ENCODE results near the gene BANF1.

Gene BANF1

DNA sequence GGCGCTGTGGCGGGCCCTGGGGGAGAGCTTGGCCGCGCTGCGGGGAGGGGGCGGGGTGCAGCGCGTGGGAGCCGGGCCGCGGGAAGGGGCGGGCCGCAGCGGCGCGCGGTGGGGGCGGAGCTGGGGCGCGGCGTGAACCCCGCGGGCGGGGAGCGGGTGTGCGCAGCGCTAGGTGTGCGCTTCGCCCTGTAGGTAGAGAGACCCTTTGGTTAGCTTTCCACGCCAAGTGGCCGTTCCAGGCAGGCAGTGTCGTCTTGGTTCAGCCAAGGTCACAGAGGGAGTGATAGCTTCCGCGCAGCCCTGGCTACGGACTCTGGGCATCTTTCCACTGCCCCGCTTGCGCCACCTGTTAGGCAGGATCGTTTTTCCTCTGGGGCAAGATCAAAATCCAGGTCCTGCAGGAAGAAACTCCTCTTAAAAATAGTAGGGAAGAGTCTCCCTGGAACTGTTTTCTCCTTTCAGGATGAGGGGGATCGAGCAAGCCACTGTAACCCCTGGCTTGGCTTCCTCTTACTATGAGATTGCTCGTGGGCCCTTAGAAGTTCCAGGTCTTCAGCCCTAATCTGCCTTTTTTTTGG lies 434 bp downstream of the BANF1 start:
- TF ChIP-seq, protein P1, sequence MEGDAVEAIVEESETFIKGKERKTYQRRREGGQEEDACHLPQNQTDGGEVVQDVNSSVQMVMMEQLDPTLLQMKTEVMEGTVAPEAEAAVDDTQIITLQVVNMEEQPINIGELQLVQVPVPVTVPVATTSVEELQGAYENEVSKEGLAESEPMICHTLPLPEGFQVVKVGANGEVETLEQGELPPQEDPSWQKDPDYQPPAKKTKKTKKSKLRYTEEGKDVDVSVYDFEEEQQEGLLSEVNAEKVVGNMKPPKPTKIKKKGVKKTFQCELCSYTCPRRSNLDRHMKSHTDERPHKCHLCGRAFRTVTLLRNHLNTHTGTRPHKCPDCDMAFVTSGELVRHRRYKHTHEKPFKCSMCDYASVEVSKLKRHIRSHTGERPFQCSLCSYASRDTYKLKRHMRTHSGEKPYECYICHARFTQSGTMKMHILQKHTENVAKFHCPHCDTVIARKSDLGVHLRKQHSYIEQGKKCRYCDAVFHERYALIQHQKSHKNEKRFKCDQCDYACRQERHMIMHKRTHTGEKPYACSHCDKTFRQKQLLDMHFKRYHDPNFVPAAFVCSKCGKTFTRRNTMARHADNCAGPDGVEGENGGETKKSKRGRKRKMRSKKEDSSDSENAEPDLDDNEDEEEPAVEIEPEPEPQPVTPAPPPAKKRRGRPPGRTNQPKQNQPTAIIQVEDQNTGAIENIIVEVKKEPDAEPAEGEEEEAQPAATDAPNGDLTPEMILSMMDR (IDR thresholded peaks at IDR 0.05), result peak; percentile 42; the same call in 1 of the 2 replicates

DNA sequence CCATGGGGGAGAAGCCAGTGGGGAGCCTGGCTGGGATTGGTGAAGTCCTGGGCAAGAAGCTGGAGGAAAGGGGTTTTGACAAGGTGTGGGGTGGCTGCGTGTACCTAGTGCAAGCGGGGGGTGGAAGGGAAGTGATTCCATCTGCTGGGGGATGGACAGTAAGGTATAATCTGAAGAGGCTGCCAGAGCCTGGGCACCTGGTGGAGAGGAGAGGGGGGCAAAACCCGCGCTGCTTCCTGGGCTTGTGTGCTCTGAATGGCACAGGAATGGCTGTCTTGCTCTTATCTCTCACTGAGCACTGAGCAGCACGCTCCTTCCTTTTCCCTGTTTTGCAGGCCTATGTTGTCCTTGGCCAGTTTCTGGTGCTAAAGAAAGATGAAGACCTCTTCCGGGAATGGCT lies 988 bp downstream of the BANF1 start:
- TF ChIP-seq, protein P1 (IDR thresholded peaks at IDR 0.05), result no peak

DNA sequence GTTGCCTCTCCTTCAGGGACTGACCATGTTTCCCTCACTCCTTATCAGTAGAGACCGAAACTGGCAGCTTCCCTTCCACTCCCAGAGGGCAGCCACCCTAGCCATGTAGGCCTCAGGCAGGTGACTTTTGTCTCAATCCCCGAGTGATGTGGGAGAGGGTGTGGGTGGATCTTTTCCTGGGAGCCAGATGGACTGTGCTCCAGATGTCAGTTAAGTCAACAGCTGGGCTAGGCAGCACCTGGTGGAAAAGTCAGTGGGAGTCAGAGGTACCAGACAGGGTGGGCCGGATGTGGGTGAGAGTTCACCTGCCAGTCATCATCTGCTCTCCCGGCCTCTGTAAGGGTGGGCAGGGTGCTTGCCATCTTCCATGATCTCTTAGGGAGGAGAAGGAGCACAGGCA lies 1.9 kb downstream of the BANF1 start:
- TF ChIP-seq, protein P1 (IDR thresholded peaks at IDR 0.05), result no peak

DNA sequence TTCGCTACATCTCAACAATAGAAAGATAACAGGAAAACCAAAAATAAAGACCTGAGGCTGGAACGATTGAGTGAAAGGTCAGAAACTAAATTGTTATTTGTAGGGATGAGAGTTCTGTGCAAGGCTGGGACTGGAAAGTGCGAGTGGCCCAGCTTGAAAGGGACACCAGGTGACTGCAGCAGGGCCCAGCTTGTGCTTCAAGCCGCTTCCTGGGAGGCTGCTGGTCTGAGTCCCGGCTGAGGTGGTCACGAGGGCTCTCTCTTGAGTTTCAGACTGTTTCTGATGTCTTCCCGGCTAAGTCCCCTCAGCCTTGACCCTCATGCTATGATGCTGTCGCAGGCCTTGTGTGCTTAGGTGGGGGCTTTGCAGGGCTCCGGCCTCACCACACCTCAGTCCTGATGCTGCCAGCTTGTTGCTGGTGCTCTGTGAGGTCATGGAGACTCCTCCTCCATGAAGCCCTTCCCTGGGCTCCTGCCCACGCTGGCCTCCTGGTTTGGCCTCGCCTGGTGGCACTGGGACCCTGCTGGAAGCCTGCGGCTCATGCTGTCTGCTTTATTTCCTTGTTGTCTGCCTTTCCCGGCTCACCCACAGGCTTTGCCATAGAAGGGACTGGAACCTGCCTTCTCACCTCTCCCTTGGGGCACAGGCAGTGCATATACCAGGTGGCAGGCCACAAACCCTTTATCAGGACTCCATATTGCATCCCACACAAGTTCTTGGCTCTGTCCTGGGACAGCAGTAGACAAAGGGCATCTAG lies 4.0 kb downstream of the BANF1 start:
- TF ChIP-seq, protein P1 (IDR thresholded peaks at IDR 0.05), result no peak

DNA sequence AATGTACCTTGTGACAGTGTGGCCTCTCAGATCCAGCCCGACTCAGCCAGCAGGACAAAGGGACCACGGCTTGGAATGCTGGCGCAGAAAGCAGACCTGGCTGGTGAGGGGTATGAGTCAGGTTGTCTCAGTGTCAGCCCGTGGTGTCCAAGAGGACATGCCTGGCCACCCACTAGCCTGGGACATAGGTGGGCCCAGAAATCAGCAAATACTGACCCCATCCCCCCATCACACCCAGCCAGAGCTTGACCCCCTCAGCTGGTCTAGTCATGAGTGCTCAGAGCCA lies 4.5 kb downstream of the BANF1 start:
- TF ChIP-seq, protein P1 (IDR thresholded peaks at IDR 0.05), result no peak

DNA sequence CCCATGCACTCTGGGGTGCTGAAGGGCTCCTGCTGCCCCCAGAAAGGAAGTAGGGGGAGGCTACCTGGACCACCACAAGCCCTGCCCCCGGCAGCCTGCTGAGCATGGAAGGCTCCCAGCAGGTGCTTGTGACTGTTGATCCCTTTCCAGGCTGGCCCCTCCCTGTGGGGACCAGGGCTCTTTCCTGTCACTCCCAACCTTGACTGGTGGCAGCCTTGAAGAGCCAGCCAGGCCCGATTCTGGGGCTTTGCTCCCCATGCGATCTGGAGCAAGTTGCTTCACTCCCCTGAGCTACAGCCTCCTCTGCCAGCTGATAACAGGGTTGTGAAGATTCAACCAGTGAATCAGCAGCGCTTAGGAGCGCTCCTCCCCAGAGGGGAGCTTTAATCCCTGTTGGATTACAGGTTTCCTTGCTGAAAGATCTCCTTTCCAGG lies 4.9 kb downstream of the BANF1 start:
- TF ChIP-seq, protein P1 (IDR thresholded peaks at IDR 0.05), result no peak

DNA sequence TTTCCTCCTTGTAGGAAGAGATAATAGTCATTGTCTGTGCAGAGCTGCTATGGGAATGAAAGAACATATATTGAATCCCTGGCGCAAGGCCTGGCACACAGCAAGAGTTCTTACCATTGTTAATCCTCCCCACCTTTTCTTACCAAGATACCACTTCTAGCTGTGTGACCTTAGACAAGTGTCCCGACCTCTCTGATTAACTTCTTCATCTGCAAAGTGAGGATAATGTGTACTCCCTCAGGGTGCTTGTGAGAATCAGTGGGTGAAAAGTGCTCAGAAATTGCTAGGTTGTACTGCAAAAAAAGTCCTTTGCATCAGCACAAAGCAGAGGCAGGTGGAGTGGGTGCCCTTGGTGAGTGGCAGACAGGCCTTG lies 5.8 kb downstream of the BANF1 start:
- TF ChIP-seq, protein P1 (IDR thresholded peaks at IDR 0.05), result no peak

Measured in LNCAP (cell line).